Measurements from ENCODE around the gene BUB1B.

The BUB1B gene

GRCh38 chr15:40240619-40241221 is 79.9 kb downstream of the BUB1B start:
- no peak for DNase-seq

- DNase-seq = no peak
Measured at GRCh38 chr15:40241269-40242212, 80.7 kb downstream of the BUB1B start.

- DNase-seq = no peak
Measured at GRCh38 chr15:40242213-40242599, 81.3 kb downstream of the BUB1B start.

- DNase-seq = no peak
Measured at GRCh38 chr15:40242601-40243000, 81.7 kb downstream of the BUB1B start.

GRCh38 chr15:40243126-40243810 is 82.4 kb downstream of the BUB1B start:
- DNase-seq = no peak

- DNase-seq = no peak
Measured at GRCh38 chr15:40244961-40245523, 84.2 kb downstream of the BUB1B start.

GRCh38 chr15:40245666-40246450 is 85.0 kb downstream of the BUB1B start:
- no peak for DNase-seq

- no peak for DNase-seq
Measured at GRCh38 chr15:40246496-40247280, 85.8 kb downstream of the BUB1B start.

- no peak for DNase-seq
Measured at GRCh38 chr15:40247406-40247971, 86.6 kb downstream of the BUB1B start.

- no peak for DNase-seq
Measured at GRCh38 chr15:40248006-40248783, 87.3 kb downstream of the BUB1B start.

- DNase-seq = no peak
Measured at GRCh38 chr15:40249477-40250303, 88.8 kb downstream of the BUB1B start.

GRCh38 chr15:40250304-40250656 is 89.4 kb downstream of the BUB1B start:
- DNase-seq = no peak

- DNase-seq = no peak
Measured at GRCh38 chr15:40250771-40251483, 90.1 kb downstream of the BUB1B start.

- DNase-seq = no peak
Measured at GRCh38 chr15:40251486-40252140, 90.7 kb downstream of the BUB1B start.

- no peak for DNase-seq
Measured at GRCh38 chr15:40252141-40252437, 91.2 kb downstream of the BUB1B start.

- DNase-seq = no peak
Measured at GRCh38 chr15:40252438-40253166, 91.7 kb downstream of the BUB1B start.

GRCh38 chr15:40253167-40253790 is 92.4 kb downstream of the BUB1B start:
- no peak for DNase-seq
